ENCODE data around the gene NPR2.

NPR2 gene

GRCh38 chr9:35753466-35753865 lies 37.9 kb upstream of the NPR2 start:
- TF ChIP-seq TAF1 (IDR thresholded peaks at IDR 0.05; ENCODE audit: borderline replicate concordance, insufficient read depth, low read length) (no peak), REST (IDR thresholded peaks at IDR 0.05; ENCODE audit: insufficient read depth in 1 of 2, low read depth in 2 of 2, low read length in 2 of 2) (no peak), FOXP2 (optimal IDR thresholded peaks at IDR 0.05; ENCODE audit: borderline replicate concordance, extremely low read depth, extremely low read length, insufficient read depth) (no peak), SIN3A (IDR thresholded peaks at IDR 0.05; ENCODE audit: borderline replicate concordance, insufficient read depth, low read length) (no peak), POLR2AphosphoS5 (IDR thresholded peaks at IDR 0.05; ENCODE audit: low read depth, low read length) (no peak)

DNA sequence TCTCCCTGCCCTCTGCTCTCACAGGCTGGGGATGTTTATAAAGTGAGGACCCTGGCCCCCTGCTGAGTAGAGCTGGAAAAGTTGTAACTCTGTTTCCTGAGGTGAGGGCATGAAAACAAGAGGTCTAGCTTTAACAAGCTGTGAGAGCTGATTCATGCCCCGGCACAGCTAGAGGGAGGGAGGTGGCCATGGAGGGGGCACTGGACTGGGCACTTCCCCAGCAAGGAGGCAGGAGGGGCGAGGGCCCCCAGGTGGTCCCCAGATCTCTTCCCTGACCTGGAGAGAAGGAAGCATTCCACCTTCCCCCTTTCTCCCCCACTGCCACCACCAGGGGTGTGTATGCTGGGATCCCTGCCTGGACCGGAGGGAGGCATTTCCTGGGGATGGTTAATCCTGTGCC lies 37.1 kb upstream of the NPR2 start, which contains the start of gene MSMP:
MSMP (minus strand) TSS at position 13 of the 400 bp plus-strand sequence. CDS start 147 bp downstream, outside the sequence.
- no peak for TF ChIP-seq TAF1 (IDR thresholded peaks at IDR 0.05; ENCODE audit: borderline replicate concordance, insufficient read depth, low read length)
- no peak for TF ChIP-seq POLR2AphosphoS5 (IDR thresholded peaks at IDR 0.05; ENCODE audit: low read depth, low read length)
- TF ChIP-seq SIN3A (IDR thresholded peaks at IDR 0.05; ENCODE audit: borderline replicate concordance, insufficient read depth, low read length): no peak
- no peak for TF ChIP-seq FOXP2 (optimal IDR thresholded peaks at IDR 0.05; ENCODE audit: borderline replicate concordance, extremely low read depth, extremely low read length, insufficient read depth)
- no peak for TF ChIP-seq REST (IDR thresholded peaks at IDR 0.05; ENCODE audit: insufficient read depth in 1 of 2, low read depth in 2 of 2, low read length in 2 of 2)

DNA sequence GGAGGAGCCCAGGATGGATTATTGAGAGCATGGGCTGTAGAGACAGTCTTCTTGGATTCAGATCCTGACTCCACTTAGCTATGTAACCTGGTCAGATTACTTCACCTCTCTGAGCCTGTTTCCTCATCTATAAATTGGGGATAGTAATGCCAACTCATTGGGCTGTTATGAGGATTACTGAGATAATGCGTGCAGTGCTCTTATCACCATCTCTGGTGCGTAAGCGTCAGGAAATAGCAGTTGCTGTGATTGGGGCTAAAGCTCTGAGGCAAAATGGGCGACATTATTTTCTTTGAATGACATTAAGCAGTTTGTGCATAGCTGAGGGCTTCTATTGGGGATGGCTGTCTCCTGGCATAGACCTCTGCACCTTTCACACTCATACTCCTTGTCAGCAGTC lies 36.3 kb upstream of the NPR2 start:
- TF ChIP-seq SIN3A (IDR thresholded peaks at IDR 0.05; ENCODE audit: borderline replicate concordance, insufficient read depth, low read length): no peak
- no peak for TF ChIP-seq POLR2AphosphoS5 (IDR thresholded peaks at IDR 0.05; ENCODE audit: low read depth, low read length)
- no peak for TF ChIP-seq TAF1 (IDR thresholded peaks at IDR 0.05; ENCODE audit: borderline replicate concordance, insufficient read depth, low read length)
- no peak for TF ChIP-seq FOXP2 (optimal IDR thresholded peaks at IDR 0.05; ENCODE audit: borderline replicate concordance, extremely low read depth, extremely low read length, insufficient read depth)
- TF ChIP-seq REST (IDR thresholded peaks at IDR 0.05; ENCODE audit: insufficient read depth in 1 of 2, low read depth in 2 of 2, low read length in 2 of 2): no peak

GRCh38 chr9:35756275-35757225 lies 34.8 kb upstream of the NPR2 start:
- TF ChIP-seq FOXP2 (optimal IDR thresholded peaks at IDR 0.05; ENCODE audit: borderline replicate concordance, extremely low read depth, extremely low read length, insufficient read depth): peak; percentile 42
- no peak for TF ChIP-seq POLR2AphosphoS5 (IDR thresholded peaks at IDR 0.05; ENCODE audit: low read depth, low read length)

DNA sequence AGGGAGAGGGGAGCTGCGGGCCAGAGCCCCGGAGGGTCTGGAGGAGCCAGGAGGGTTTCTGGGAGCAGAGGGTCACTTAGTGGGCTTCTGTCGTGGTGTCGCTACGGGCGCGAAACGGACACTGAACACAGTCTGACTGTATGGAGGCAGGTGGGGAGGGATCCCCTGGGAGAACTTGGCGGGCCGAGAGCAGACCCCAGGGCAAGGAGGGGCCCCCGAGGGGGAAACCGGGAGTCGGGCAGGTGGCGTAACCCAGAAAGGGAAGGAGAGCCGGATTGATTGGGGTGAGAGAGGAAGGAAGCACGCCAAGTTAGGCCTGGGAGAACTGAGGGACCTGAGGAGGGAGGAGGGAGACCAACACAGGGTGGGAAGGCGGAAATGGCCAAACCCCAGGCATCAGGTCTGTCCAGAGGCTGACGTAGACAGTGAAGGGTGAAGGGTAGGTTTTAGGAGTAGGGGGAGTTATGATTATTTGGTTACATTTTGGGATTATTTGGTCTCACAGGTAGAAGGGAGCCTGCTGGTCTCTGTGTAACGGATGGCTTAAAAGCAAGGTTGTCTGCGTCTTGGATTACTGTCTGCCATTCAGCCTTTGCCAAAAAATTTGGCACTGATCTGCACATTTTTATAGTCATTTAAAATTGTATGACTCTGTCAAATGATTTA lies 34.0 kb upstream of the NPR2 start:
- TF ChIP-seq SIN3A (IDR thresholded peaks at IDR 0.05; ENCODE audit: borderline replicate concordance, insufficient read depth, low read length) (no peak), POLR2AphosphoS5 (IDR thresholded peaks at IDR 0.05; ENCODE audit: low read depth, low read length) (no peak), TAF1 (IDR thresholded peaks at IDR 0.05; ENCODE audit: borderline replicate concordance, insufficient read depth, low read length) (no peak), REST (IDR thresholded peaks at IDR 0.05; ENCODE audit: insufficient read depth in 1 of 2, low read depth in 2 of 2, low read length in 2 of 2) (no peak), FOXP2 (optimal IDR thresholded peaks at IDR 0.05; ENCODE audit: borderline replicate concordance, extremely low read depth, extremely low read length, insufficient read depth) (no peak)

Data from PFSK-1 (cell line).